Measurements from ENCODE around the gene RABGAP1.

RABGAP1 gene

GRCh38 chr9:122975196-122975595 is 34.4 kb downstream of the RABGAP1 start:
- Histone ChIP-seq H4K91ac (ENCODE audit: low read length) (no peak overlapping the region), H4K8ac (ENCODE audit: low read length) (no peak overlapping the region), H3K4me3 (ENCODE audit: insufficient read depth in 1 of 2, low read depth in 1 of 2, low read length in 2 of 2) (no peak overlapping the region), H2BK12ac (ENCODE audit: low read length in 2 of 2) (no peak overlapping the region), H2AFZ (ENCODE audit: low read depth, low read length) (no peak overlapping the region), H2AK5ac (ENCODE audit: low read length, severe bottlenecking) (no peak overlapping the region), H2BK5ac (ENCODE audit: low read depth, low read length, poor library complexity, severe bottlenecking) (no peak overlapping the region), H3K9ac (ENCODE audit: low read length) (no peak overlapping the region), H3K23ac (ENCODE audit: low read length in 2 of 2) (no peak overlapping the region), H2BK120ac (ENCODE audit: low read depth, low read length) (no peak overlapping the region), H3K18ac (ENCODE audit: low read depth in 1 of 2, low read length in 2 of 2) (no peak overlapping the region), H3K4ac (ENCODE audit: low read depth in 1 of 2, low read length in 2 of 2) (no peak overlapping the region), H3K27me3 (ENCODE audit: control insufficient read depth in 1 of 2, insufficient read depth in 1 of 2, low read length in 2 of 2) (no peaks in the 10 kb centered on the region), H3K14ac (ENCODE audit: low read length in 2 of 2) (no peak overlapping the region), H3K4me2 (ENCODE audit: low read length, poor library complexity, severe bottlenecking) (no peak overlapping the region), H3K27ac (ENCODE audit: low read length, poor library complexity, severe bottlenecking) (no peak overlapping the region), H3K4me1 (ENCODE audit: control insufficient read depth, insufficient read depth, low read depth, low read length) (peaks cover 2% of the 10 kb centered on the region), H3K36me3 (ENCODE audit: control insufficient read depth in 1 of 2, insufficient read depth in 2 of 2, low read depth in 1 of 2, low read length in 2 of 2) (peaks cover 5 to 53% of the 10 kb centered on the region in 2 experiments), H2BK15ac (ENCODE audit: low read depth, poor library complexity, severe bottlenecking) (no peak overlapping the region), H3K9me3 (ENCODE audit: control insufficient read depth, low read length) (no peaks in the 10 kb centered on the region), H3K79me1 (replicated peaks; ENCODE audit: low read length, poor library complexity, severe bottlenecking) (peaks cover 23% of the 10 kb centered on the region)
- 92% methylated on average over 1 of the region's 2 CpGs for WGBS
- no peak for DNase-seq

- Histone ChIP-seq H3K9me3 (ENCODE audit: control insufficient read depth, low read length) (no peaks in the 10 kb centered on the region), H3K27ac (ENCODE audit: low read length, poor library complexity, severe bottlenecking) (no peak overlapping the region), H3K79me1 (replicated peaks; ENCODE audit: low read length, poor library complexity, severe bottlenecking) (peaks cover 22% of the 10 kb centered on the region), H3K4me1 (ENCODE audit: control insufficient read depth, insufficient read depth, low read depth, low read length) (peaks cover 2% of the 10 kb centered on the region), H3K27me3 (ENCODE audit: control insufficient read depth in 1 of 2, insufficient read depth in 1 of 2, low read length in 2 of 2) (no peaks in the 10 kb centered on the region), H3K9ac (ENCODE audit: low read length) (no peak overlapping the region), H3K4me3 (ENCODE audit: insufficient read depth in 1 of 2, low read depth in 1 of 2, low read length in 2 of 2) (no peak overlapping the region), H3K18ac (ENCODE audit: low read depth in 1 of 2, low read length in 2 of 2) (no peak overlapping the region), H3K14ac (ENCODE audit: low read length in 2 of 2) (no peak overlapping the region), H3K36me3 (ENCODE audit: control insufficient read depth in 1 of 2, insufficient read depth in 2 of 2, low read depth in 1 of 2, low read length in 2 of 2) (peaks cover 6 to 40% of the 10 kb centered on the region in 2 experiments), H3K23ac (ENCODE audit: low read length in 2 of 2) (no peak overlapping the region), H2BK12ac (ENCODE audit: low read length in 2 of 2) (no peak overlapping the region), H4K91ac (ENCODE audit: low read length) (no peak overlapping the region), H4K8ac (ENCODE audit: low read length) (no peak overlapping the region), H2BK120ac (ENCODE audit: low read depth, low read length) (no peak overlapping the region), H2AK5ac (ENCODE audit: low read length, severe bottlenecking) (no peak overlapping the region), H2BK15ac (ENCODE audit: low read depth, poor library complexity, severe bottlenecking) (no peak overlapping the region), H2AFZ (ENCODE audit: low read depth, low read length) (no peak overlapping the region), H3K4me2 (ENCODE audit: low read length, poor library complexity, severe bottlenecking) (no peak overlapping the region), H3K4ac (ENCODE audit: low read depth in 1 of 2, low read length in 2 of 2) (no peak overlapping the region), H2BK5ac (ENCODE audit: low read depth, low read length, poor library complexity, severe bottlenecking) (no peak overlapping the region)
- no peak for DNase-seq
- WGBS: no CpG with 5 or more reads among the region's 2 CpGs
Measured at GRCh38 chr9:122978601-122979000, 37.8 kb downstream of the RABGAP1 start.

DNA sequence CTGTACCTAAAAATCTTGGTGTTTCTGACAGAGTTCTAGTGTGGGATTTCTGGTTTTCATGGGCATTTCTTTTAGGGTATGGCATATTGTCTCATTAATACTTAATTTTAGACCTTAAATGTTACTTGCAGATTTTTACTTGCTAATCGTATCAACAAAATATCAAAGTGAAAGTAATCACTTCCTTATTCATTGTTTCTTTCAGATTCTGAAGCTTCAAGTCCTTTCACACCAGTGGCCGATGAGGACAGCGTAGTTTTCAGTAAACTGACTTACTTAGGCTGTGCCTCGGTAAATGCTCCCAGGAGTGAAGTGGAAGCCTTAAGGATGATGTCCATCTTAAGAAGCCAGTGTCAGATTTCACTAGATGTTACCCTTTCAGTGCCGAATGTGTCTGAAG is 45.2 kb downstream of the RABGAP1 start:
- no peak overlapping the region for H3K14ac ChIP-seq (ENCODE audit: low read length in 2 of 2)
- H3K27me3 ChIP-seq (ENCODE audit: control insufficient read depth in 1 of 2, insufficient read depth in 1 of 2, low read length in 2 of 2): no peaks in the 10 kb centered on the region
- no peak overlapping the region for H3K18ac ChIP-seq (ENCODE audit: low read depth in 1 of 2, low read length in 2 of 2)
- no peak overlapping the region for H3K23ac ChIP-seq (ENCODE audit: low read length in 2 of 2)
- H4K91ac ChIP-seq (ENCODE audit: low read length): no peak overlapping the region
- H3K4me1 ChIP-seq (ENCODE audit: control insufficient read depth, insufficient read depth, low read depth, low read length): no peaks in the 10 kb centered on the region
- H4K8ac ChIP-seq (ENCODE audit: low read length): no peak overlapping the region
- no peak overlapping the region for H3K27ac ChIP-seq (ENCODE audit: low read length, poor library complexity, severe bottlenecking)
- H2BK15ac ChIP-seq (ENCODE audit: low read depth, poor library complexity, severe bottlenecking): no peak overlapping the region
- H2AFZ ChIP-seq (ENCODE audit: low read depth, low read length): no peak overlapping the region
- no peak overlapping the region for H2BK120ac ChIP-seq (ENCODE audit: low read depth, low read length)
- no peak overlapping the region for H3K4ac ChIP-seq (ENCODE audit: low read depth in 1 of 2, low read length in 2 of 2)
- H2BK12ac ChIP-seq (ENCODE audit: low read length in 2 of 2): no peak overlapping the region
- H3K4me3 ChIP-seq (ENCODE audit: insufficient read depth in 1 of 2, low read depth in 1 of 2, low read length in 2 of 2): peak overlapping the region in 1 of 2 experiments; percentile 38
- H3K36me3 ChIP-seq (ENCODE audit: control insufficient read depth in 1 of 2, insufficient read depth in 2 of 2, low read depth in 1 of 2, low read length in 2 of 2): peaks cover 19 to 60% of the 10 kb centered on the region in 2 experiments
- H3K9ac ChIP-seq (ENCODE audit: low read length): peak overlapping the region; percentile 73
- no peak overlapping the region for H2AK5ac ChIP-seq (ENCODE audit: low read length, severe bottlenecking)
- no peak overlapping the region for H3K4me2 ChIP-seq (ENCODE audit: low read length, poor library complexity, severe bottlenecking)
- H3K9me3 ChIP-seq (ENCODE audit: control insufficient read depth, low read length): no peaks in the 10 kb centered on the region
- DNase-seq: no peak
- peaks cover 13% of the 10 kb centered on the region for H3K79me1 ChIP-seq (replicated peaks; ENCODE audit: low read length, poor library complexity, severe bottlenecking)
- no peak overlapping the region for H2BK5ac ChIP-seq (ENCODE audit: low read depth, low read length, poor library complexity, severe bottlenecking)
- 85% methylated on average over 5 of the region's 5 CpGs for WGBS

DNA sequence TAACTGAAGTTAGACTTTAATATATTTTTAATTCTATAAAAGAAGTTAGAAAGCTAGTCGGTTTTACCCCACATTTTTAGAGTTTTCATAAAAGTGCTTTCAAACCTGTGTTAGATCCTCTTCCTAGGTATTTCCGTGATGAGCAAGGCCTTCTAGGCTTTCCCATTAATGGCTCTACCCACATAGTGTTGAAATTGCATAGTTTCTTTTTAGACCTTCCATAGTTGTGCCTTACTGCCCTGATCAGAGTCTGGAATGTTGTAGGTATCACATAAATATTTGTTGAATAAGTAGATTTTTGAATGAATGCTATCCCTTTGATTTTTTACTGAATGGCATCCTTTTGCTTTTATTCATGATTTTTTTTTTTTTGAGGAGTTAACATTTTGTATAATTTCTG is 47.3 kb downstream of the RABGAP1 start:
- H3K23ac ChIP-seq (ENCODE audit: low read length in 2 of 2): no peak overlapping the region
- H2BK15ac ChIP-seq (ENCODE audit: low read depth, poor library complexity, severe bottlenecking): no peak overlapping the region
- no peak overlapping the region for H2BK120ac ChIP-seq (ENCODE audit: low read depth, low read length)
- peak overlapping the region; percentile 16 for H3K9ac ChIP-seq (ENCODE audit: low read length)
- peaks cover 2% of the 10 kb centered on the region for H3K4me1 ChIP-seq (ENCODE audit: control insufficient read depth, insufficient read depth, low read depth, low read length)
- H3K4me2 ChIP-seq (ENCODE audit: low read length, poor library complexity, severe bottlenecking): no peak overlapping the region
- H3K14ac ChIP-seq (ENCODE audit: low read length in 2 of 2): no peak overlapping the region
- H3K18ac ChIP-seq (ENCODE audit: low read depth in 1 of 2, low read length in 2 of 2): no peak overlapping the region
- no peak overlapping the region for H3K4me3 ChIP-seq (ENCODE audit: insufficient read depth in 1 of 2, low read depth in 1 of 2, low read length in 2 of 2)
- H4K91ac ChIP-seq (ENCODE audit: low read length): no peak overlapping the region
- no peak overlapping the region for H2BK12ac ChIP-seq (ENCODE audit: low read length in 2 of 2)
- no peak overlapping the region for H2AK5ac ChIP-seq (ENCODE audit: low read length, severe bottlenecking)
- no peaks in the 10 kb centered on the region for H3K9me3 ChIP-seq (ENCODE audit: control insufficient read depth, low read length)
- DNase-seq: no peak
- 80% methylated on average over 1 of the region's 2 CpGs for WGBS
- H4K8ac ChIP-seq (ENCODE audit: low read length): no peak overlapping the region
- H3K4ac ChIP-seq (ENCODE audit: low read depth in 1 of 2, low read length in 2 of 2): no peak overlapping the region
- peaks cover 10% of the 10 kb centered on the region for H3K79me1 ChIP-seq (replicated peaks; ENCODE audit: low read length, poor library complexity, severe bottlenecking)
- H2BK5ac ChIP-seq (ENCODE audit: low read depth, low read length, poor library complexity, severe bottlenecking): no peak overlapping the region
- H2AFZ ChIP-seq (ENCODE audit: low read depth, low read length): no peak overlapping the region
- peaks cover 15 to 58% of the 10 kb centered on the region in 2 experiments for H3K36me3 ChIP-seq (ENCODE audit: control insufficient read depth in 1 of 2, insufficient read depth in 2 of 2, low read depth in 1 of 2, low read length in 2 of 2)
- H3K27me3 ChIP-seq (ENCODE audit: control insufficient read depth in 1 of 2, insufficient read depth in 1 of 2, low read length in 2 of 2): no peaks in the 10 kb centered on the region
- no peak overlapping the region for H3K27ac ChIP-seq (ENCODE audit: low read length, poor library complexity, severe bottlenecking)

Data from mesenchymal stem cell (in vitro differentiated cells and primary cell).